ENCODE measurements around the gene GADD45B. TPM values are rescaled to one million over a fixed set of nuclear protein-coding genes. Genes with fewer than 3 reads are reported as not detected.

Gene GADD45B
- total and polyA plus RNA-seq, 10 of the 15 experiments (the other 5 are each of a cell fraction or from before 2014, with no cell fraction given) = 2.4 to 180 (median 91.1) TPM

- TF ChIP-seq RELB (IDR thresholded peaks at IDR 0.05; ENCODE audit: low read depth) = peak; percentile 30; the same call in 1 of the 2 replicates
- TF ChIP-seq CTCF (IDR thresholded peaks at IDR 0.05 in 2 of 3, conservative IDR thresholded peaks at IDR 0.05 in 1 of 3; ENCODE audit: control insufficient read depth in 2 of 3, extremely low read depth in 1 of 3, insufficient read depth in 1 of 3, low read depth in 3 of 3, low read length in 3 of 3) = peak; percentile 85 to 98 (median 92); a peak in 5 of 6 replicates
- TF ChIP-seq IRF3 (IDR thresholded peaks at IDR 0.05) = 0 out of 2 replicates have a peak, but pooled peaks have one; percentile 11
- TF ChIP-seq ZNF592 (IDR thresholded peaks at IDR 0.05) = 0 out of 2 replicates have a peak, but pooled peaks have one; percentile 63
- TF ChIP-seq TCF12 (IDR thresholded peaks at IDR 0.05; ENCODE audit: low read depth, low read length) = peak; percentile 79
- TF ChIP-seq IKZF1 (conservative IDR thresholded peaks at IDR 0.05) = peak; percentile 93
- TF ChIP-seq CBX5 (IDR thresholded peaks at IDR 0.05; ENCODE audit: low read depth) = peak; percentile 53; the same call in 1 of the 2 replicates
- no peak for TF ChIP-seq ZNF622 (IDR thresholded peaks at IDR 0.05)
- TF ChIP-seq HDAC2 (IDR thresholded peaks at IDR 0.05) = no peak
- no peak for TF ChIP-seq NR2C1 (IDR thresholded peaks at IDR 0.05)
Measured at GRCh38 chr19:2474232-2475017, 1.5 kb upstream of the GADD45B start (continued).
